Stimulated activated CD4-positive, alpha-beta T cell treated with anti-CD3 and anti-CD28 coated beads, Interleukin-4, amount 100 ng/mL, for 24 hours (primary cell): ENCODE measurements around the gene MBD1.
A peak's percentile ranks its signal among the peaks of the same experiment; 100 is the strongest.
"Not testable (repeated sequence)": the region's sequence is repeated elsewhere in the genome, so short reads cannot be mapped to it uniquely, and the experiment has no call there.

Experiments
- DNase-seq: peaks from one replicate; pipeline ENCODE4 v3.0.0-alpha.2; 2020

MBD1 gene

GRCh38 chr18:50281295-50281971 is at the start of gene MBD1:
Gene MBD1 (minus strand): TSS chr18:50281523. CDS start chr18:50279992, 1,531 bp downstream.
- peak; percentile 97 for DNase-seq

- DNase-seq = no peak
Measured at GRCh38 chr18:50330176-50330575, 48.9 kb upstream of the MBD1 start.

- no peak for DNase-seq
Measured at GRCh38 chr18:50327983-50328382, 46.7 kb upstream of the MBD1 start.

- no peak for DNase-seq
Measured at GRCh38 chr18:50320719-50321118, 39.4 kb upstream of the MBD1 start.

DNA sequence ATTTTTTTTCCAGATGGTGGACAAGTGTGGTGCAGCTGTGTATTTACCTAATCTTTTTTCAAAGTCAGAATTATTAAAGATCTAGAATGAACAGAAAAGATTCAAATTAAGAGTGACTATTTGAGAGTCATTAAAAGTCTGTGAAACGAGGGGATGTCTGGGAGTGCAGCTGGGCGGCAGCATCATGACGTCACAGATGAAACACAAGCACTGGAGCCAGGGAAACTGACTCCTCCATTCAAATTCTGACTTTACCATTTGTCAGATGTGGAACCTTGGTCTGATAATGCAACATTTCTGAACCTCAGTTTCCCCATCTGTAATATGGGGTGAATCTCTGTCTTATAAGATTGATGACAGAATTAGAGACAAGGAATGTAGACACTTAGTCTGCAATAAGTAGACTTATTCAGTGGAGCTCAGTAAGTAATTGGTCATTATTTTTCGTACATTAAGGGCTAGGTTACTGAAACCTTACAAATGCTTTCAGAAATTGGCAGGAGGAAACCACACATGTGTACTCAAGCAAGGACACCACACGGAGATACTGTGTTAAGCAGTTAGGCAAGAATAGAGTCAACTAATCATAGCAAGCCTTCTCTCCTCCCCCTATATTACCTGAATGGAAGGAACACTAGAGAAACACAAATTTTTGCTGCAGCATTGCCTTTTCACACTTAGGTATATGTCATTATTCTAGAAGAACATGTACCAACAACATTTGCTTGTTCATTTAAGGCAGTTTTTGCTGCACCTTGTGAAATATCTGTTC is 34.0 kb upstream of the MBD1 start:
- DNase-seq = no peak

- DNase-seq = no peak
Measured at GRCh38 chr18:50313873-50314460, 32.6 kb upstream of the MBD1 start.

DNA sequence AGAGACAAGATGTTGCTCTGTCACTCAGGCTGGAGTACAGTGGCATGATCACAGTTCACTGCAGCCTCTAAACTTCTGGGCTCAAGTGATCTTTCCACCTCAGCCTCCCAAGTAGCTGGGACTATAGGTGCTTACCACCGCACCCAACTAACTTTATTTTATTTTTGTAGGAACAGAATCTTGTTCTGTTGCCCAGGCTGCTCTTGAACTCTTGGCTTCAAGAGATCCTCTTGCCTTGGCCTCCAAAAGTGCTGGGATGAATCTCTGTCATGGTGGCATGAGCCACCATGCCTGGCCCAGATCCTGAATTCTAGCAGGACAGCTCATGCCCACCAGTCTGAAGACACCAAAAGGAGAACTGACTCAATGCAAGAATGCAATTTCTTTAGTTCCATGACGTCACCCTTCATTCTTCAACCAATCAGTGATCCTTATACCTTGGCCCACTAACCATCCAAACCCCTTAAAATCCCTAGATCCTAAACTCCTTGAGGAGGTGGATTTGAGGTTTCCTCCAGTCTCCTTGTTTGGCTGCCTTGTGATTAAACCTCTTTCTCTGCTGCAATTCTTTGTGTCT is 31.8 kb upstream of the MBD1 start:
- DNase-seq = no peak

DNA sequence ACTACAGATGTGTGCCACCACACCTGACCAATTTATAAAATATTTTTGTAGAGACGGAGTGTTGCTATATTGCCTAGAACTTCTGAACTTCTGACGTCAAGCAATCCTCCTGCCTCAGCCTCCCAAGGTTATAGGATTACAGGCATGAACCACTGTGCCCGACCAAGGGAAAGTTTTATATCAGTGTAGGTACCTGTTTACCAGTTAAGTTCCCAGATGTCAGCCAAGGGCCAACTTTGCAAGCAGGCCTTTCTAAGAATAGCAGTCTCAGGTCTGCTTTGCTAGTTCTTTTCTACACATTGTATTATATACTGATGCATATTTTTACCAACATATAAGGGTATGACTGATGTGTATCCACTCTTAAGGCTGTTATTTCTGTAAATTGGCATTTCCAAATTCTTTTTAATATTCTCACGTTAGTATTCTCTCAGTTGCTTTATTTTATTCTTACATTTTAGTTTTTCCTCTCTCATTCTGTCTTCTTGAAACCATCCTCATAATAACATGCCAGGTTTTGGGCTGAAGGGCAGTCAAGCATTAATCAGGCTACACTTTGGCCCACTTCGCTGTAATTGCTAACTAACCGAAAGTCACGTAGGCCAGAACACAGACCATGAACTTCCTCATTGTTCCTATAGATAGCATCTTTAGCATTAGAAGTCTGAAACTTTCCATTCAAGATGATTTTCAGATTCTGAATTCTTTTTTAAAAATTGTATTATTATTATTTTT is 31.1 kb upstream of the MBD1 start:
- DNase-seq = no peak

DNA sequence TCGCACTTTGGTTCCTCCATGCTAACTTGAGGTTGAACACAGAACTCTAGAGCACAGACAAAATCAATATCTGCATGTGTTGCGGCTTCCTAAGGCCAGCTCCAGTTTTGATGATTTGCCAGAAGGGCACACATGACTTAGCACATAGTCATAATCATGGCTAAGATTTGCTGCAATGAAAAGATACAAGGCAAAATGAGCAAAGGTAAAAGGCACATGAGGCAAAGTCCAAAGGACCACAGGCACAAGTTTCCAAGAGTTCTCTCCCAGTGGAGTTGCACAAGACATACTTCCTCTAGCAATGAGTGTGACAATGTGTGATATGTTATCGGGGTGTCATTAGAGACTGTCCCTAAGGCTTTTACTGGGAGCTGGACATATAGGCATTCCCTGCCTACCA is 30.3 kb upstream of the MBD1 start:
- DNase-seq = no peak

DNA sequence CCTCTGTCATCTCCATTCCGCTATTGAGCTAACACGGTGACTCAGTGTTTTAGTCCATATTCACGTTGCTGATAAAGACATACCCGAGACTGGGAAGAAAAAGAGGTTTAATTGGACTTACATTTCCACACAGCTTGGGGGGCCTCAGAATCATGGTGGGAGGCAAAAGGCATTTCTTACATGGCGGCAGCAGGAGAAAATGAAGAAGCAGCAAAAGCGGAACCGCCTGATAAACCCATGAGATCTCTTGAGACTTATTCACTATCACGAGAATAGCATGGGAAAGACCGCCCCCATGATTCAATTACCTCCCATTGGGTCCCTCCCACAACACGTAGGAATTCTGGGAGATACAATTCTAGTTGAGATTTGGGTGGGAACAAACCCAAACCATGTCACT is 28.8 kb upstream of the MBD1 start:
- no peak for DNase-seq

DNA sequence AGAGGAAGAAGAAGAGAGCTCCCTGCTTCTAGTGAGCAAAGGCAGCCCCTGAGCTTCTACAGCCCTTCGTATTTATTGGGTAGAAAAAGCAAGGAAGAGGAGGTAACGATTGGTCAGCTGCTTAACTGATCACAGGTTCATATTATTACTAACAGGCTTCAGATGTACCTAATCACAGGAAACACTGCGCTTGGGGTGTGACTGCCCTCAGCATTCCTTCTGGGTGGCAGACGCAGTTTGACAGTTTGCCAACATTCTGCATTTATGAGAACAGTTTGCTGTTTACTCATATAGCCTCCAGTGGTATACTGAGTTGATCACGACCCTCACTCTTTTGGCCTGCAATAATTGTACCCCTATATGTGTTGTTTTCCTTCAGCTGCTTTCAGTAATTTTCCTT is 27.5 kb upstream of the MBD1 start:
- DNase-seq = not testable (repeated sequence)

DNA sequence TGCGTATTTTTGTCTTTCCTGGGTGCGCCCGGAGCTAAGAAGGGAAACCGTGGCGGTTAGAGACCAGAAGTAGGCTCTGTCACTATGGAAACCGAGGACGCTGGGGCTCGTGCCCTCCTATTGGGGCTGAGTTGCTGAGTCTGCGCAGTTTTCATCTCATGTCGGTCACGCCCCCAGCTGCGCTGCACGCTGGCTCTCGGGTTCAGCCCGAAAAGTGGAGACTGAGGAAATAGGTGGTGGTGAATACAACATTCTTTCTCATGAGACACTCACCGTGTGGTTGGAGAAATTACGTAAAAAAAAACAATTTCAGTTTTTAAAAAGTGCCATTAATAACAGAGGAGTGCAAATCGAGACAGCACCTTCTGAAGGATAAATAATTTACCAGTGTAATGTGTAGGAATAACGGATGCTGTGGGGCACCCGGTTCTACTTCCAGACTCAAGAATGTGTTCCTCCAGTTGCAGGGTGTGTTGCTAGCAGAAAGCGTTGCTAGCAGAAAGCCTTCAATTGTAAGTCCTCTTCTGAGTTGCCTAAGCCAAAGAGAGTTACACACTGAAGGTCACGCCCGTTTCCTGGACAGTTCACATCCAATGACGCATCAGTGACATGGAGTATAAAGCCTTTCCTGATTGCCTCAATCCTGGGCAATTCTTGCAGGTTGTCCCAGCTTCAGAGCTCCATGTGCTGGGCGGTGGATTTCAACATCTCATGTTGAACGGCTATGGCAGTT is 26.6 kb upstream of the MBD1 start:
- peak; percentile 92 for DNase-seq

- DNase-seq = no peak
Measured at GRCh38 chr18:50307400-50307737, 26.0 kb upstream of the MBD1 start.

GRCh38 chr18:50306944-50307343 is 25.6 kb upstream of the MBD1 start:
- DNase-seq = no peak

DNA sequence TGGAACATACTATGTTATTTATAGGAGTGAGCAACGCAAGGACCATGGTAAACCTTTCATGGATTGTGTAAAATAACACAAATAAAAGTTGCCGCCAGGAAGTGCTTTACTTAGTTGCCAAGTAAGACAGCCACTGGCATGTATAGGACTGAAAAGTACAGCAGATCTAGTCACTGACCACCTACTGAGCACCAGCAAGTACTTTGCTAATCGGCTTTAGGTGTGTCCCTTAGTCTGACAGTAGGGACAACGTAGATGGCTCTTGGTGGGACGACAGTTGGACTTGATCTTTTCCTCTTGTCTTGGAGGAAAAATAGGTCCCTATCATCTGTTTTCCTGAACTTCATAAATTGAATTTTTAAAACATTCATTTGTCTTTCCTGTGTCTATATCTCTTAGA is 19.8 kb upstream of the MBD1 start:
- no peak for DNase-seq

DNA sequence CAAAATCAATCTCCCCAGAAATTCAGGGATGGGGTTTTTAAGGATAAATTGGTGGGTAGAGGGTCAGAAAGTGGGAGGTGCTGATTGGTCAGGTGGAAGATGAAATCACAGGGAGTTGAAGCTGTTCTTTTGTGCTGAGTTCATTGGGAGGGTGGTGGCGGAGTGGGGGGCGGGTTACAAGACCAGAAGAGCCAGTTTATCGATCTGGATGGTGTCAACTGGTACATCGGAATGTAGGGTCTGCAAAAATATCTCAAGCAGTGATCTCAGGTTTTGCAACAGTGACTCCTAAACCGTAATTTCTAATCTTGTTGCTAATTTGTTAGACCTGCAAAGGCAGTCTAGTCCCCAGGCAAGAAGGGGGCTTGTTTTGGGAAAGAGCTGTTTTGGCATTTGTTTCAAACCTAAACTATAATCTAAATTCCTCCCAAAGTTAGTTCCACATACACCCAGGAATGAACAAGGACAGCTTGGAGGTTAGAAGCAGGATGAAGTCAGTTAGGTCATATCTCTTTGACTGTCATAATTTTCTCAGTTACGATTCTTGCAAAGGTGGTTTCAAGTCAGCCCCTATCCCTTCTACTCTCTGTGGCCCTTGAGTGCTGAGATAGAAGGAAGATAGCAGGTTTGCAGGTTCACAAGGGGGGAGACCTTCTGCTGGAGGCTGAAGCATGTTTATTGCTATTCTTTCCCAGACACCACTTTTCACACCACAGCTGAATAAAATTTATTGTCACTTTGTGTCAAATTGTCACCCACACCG is 18.5 kb upstream of the MBD1 start:
- no peak for DNase-seq

- no peak for DNase-seq
Measured at GRCh38 chr18:50298443-50299284, 17.3 kb upstream of the MBD1 start.

- DNase-seq = peak; percentile 71
Measured at GRCh38 chr18:50297621-50298442, 16.5 kb upstream of the MBD1 start.

- no peak for DNase-seq
Measured at GRCh38 chr18:50293039-50293438, 11.7 kb upstream of the MBD1 start.

DNA sequence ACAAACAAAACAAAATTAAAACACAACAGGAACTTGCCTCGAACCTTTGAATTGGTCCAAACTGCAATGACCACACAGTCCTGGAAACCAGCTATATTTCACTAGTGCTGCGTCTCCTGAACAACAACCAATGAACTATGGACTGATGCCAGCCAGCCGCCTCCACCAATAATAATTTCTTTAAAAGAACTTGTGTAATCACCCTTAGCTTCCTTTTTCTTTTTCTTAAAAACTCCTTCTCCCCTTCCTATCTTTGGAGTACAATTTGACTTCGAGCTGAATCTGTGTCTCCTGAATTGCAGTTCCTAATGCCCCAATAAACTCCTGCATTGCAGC is 7.8 kb upstream of the MBD1 start:
- DNase-seq = no peak
